Erythroblast (primary cell): ENCODE measurements around the gene EXOSC7.

Experiments
- DNase-seq, 2 experiments: peaks; one replicate each; lab custom pipeline; 2025; lab: John Stamatoyannopoulos, UW
- GATA1 ChIP-seq: IDR thresholded peaks from 2 replicates; pipeline ENCODE4 v1.6.1; 2011; ENCODE audit warnings: low read depth, mild to moderate bottlenecking, control low read depth, low read length, moderate library complexity
- POLR2A ChIP-seq: IDR thresholded peaks from 2 replicates; pipeline ENCODE4 v1.6.1; 2011; ENCODE audit warnings: mild to moderate bottlenecking, low read length

The EXOSC7 gene

DNA sequence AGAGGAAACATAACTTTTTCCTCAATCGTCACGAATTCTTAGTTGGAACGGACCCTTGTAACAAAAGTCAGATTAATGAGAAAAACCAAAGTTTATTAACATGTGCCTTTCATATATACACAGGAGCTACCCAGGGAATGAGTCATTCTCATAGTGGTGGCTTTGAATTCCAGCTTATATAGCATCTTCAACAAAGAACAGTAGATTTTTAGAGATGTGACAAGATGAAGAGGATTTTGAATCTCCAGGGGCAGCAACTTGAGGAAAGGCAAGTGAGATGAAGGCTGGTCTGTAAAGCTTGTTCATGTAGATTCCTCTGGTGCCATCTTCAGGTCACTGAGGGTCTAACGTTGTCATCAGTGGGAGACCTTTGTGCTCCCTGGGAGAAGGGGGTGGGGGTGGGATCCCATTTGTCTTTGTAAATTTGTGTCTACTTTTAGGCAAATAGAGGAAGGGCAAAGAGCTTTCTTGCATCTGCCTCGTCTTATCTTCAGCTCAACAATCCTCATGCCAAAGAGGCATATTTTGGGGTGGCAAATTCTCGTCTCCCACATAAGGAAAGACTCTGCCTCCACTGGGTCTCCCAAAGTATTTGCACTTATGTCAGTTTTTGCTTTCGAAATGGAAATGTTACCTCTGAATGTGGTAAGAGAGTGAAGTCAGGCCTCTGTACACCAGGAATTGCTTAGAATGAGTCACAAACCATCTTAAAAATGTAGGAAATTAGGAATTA is 79.5 kb downstream of the EXOSC7 start:
- peak; percentile 61 to 63 for DNase-seq
- no peak for TF ChIP-seq GATA1
- TF ChIP-seq POLR2A, result no peak

DNA sequence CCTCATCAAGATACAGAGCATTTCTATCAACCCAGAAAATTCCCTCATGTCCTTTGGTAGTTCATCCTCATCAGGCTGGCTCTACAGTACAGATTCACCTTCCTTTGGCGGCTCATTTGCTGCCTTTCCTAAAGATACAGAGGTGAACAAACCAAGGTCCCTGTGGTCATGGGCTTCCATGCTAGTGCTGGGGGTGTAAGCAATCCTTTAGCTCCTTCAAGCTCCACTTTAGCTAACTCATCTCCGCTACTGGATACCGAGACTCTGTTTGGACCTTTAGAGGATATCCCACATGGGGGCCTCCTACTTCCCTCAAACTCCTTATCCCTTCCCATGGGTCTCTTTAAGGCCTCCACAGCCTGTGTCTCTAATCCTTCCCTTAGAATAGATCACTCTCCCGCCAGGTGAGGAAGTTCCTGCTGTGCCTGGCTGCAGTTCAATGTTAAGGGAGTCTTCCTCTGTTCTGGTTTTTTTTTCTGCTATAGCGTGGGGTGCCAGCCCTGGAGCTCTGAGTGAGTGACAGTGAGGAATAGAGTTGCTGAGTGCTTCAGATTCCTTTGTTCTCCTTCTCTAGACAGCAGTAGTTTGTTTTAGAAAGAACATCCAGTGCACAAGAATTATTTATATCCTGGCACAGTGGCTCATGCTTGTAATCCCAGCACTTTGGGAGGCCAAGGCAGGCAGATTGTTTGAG is 80.7 kb downstream of the EXOSC7 start:
- no peak for TF ChIP-seq GATA1
- no peak for TF ChIP-seq POLR2A
- DNase-seq, result no peak

DNA sequence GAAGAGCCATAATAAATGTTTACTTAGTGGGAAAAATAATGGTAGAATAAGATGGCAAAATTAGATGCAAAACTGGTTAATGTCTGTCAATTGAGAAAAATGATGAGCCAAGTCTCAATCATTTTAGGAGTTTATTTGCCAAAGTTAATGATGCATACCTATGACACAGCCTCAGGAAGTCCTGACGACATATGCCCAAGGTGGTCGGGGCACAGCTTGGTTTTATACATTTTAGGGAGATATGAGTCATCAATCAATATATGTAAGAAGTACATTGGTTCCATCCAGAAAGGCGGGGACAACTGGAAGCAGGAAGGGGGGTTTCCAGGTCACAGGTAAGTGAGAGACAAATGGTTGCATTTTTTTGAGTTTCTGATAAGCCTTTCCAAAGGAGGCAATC is 81.5 kb downstream of the EXOSC7 start:
- DNase-seq, result no peak
- TF ChIP-seq GATA1, result no peak
- TF ChIP-seq POLR2A, result no peak

DNA sequence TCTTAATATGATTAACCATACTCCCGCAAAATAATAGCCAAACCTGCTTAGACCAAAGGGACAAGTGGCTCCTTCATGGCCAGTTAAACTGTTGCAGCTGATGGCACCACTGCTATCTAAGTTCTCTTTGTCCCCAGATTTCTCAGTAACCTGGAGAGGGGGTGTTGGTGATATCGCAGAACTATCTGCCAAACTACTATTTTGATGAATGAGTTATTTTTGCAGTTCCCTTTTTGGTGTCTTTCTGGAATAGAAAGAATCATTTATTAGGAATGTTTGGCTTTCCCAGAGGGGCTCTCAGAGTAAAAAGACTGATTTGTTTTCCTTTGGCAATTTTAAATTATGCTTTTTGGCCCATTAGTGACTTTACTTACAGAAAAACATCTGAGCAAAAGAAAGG is 83.1 kb downstream of the EXOSC7 start:
- no peak for DNase-seq
- TF ChIP-seq POLR2A (no peak), GATA1 (no peak)

DNA sequence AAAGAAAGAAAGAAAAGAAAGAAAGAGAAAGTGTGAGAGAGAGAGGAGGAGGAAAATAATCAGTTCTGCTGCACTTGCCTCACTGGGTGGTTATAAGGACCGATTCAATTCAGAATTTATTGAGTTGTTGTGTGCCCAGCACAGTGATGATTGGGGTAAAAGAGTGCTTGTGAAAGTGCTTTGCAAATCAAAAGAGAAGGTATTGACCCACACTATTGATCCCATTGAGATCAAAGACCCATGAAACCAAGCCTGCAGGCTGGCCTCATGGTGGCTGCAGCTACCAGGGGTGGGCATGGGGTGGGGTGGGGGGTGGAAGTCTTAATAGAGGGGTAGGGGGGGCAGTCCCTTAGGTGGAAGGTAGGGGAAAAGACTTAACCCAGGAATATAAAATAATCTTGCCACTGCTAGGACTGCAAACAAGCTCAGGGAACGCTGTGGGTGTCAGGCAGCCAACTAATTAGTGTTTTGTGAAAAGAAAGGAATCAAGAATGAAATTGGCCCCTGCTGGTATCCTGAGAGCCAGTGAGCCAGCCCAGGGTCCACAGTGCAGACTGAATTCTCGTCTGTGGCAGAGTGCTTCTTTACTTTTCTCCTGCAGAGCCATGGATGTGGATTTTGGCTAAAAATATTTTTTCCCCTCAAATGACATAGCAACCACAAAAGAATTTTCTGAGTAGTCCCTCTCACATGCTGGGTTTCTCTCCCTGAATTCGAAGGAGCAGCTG is 84.3 kb downstream of the EXOSC7 start:
- no peak for DNase-seq
- TF ChIP-seq GATA1, result no peak
- TF ChIP-seq POLR2A, result no peak
